Upper lobe of right lung (tissue), 1 donor: ENCODE measurements around the gene TIMM17B. TPM values are rescaled to one million over a fixed set of nuclear protein-coding genes. Genes with fewer than 3 reads are reported as not detected.

Experiments
- ATAC-seq: fragments of 200-7000 bp; cut with Tn5 transposase; one replicate; pipeline ENCODE4 v1.9.1; 2020; ENCODE audit warnings: mild to moderate bottlenecking, moderate library complexity
- DNase-seq: peaks from one replicate; pipeline ENCODE4 v3.0.0-alpha.2; 2020
- H3K27ac ChIP-seq: fragments of 200-600 bp; one replicate; pipeline ENCODE4 v1.8.0; 2022
- H3K27me3 ChIP-seq: fragments of 200-600 bp; one replicate; pipeline ENCODE4 v1.8.0; 2022; ENCODE audit warnings: mild to moderate bottlenecking
- H3K36me3 ChIP-seq: fragments of 200-600 bp; one replicate; pipeline ENCODE4 v1.8.0; 2022
- H3K4me1 ChIP-seq: fragments of 200-600 bp; one replicate; pipeline ENCODE4 v1.8.0; 2022
- H3K4me3 ChIP-seq: fragments of 200-600 bp; one replicate; pipeline ENCODE4 v1.8.0; 2022; ENCODE audit warnings: mild to moderate bottlenecking
- H3K9me3 ChIP-seq: fragments of 200-600 bp; one replicate; pipeline ENCODE4 v1.8.0; 2022
- CTCF ChIP-seq: fragments of 200-600 bp; IDR thresholded peaks from one replicate; pipeline ENCODE4 v1.8.0; 2022; ENCODE audit warnings: antibody characterized with exemption
- intact Hi-C: fragments of 100-400 bp; cut with DNase I; formaldehyde crosslinking; loops from one replicate; pipeline ENCODE4 v1.11.0; 2022
- total RNA-seq: library from RNA; stranded (reverse); fragmentation: NEBNext Ultra II Directional; extraction: Animal tissue kit (Norgen Biotek cat#: 25700); gene quantifications from one replicate; pipeline ENCODE4 v1.2.1, GENCODE V29; 2021
- donor health status: DM: no; HTN: yes; CAD: no; lungs with severe emphysema.

TIMM17B gene
- total RNA-seq, 1 donor from 2014 or later: 32.9 TPM

DNA sequence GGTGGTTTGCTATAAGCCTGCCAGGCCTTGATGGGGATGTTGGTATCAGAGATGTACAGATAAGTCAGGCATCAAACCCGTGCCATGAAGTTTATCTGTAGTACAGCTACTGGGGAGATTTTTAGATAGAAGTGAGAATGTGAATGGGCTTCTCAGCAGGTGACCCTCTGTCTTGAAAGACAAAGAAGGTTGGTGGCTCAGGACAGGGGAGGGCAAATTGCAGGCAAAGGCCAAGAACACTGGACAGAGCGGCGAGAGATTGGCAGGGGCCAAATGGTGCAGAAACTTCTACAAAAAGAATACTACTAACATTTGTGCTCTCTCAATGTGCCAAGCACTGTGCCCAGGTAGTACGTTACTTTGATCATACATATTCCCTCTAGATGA is 23.1 kb upstream of the TIMM17B start:
- H3K9me3 ChIP-seq: no peaks in the 10 kb centered on the region
- ATAC-seq: no peak
- TF ChIP-seq CTCF: no peak

GRCh38 chrX:48919947-48920717 is 22.6 kb upstream of the TIMM17B start:
- no peaks in the 10 kb centered on the region for H3K9me3 ChIP-seq
- H3K36me3 ChIP-seq: peaks cover 13% of the 10 kb centered on the region
- H3K27ac ChIP-seq: peak overlapping the region; percentile 89
- H3K4me1 ChIP-seq: peaks cover 6% of the 10 kb centered on the region
- no peak for TF ChIP-seq CTCF
- DNase-seq: no peak
- no peak for ATAC-seq
- intact Hi-C loops: no loop called here
- no peaks in the 10 kb centered on the region for H3K27me3 ChIP-seq
- peak overlapping the region; percentile 57 for H3K4me3 ChIP-seq

More for the DNA sequence above, 23.1 kb upstream of the TIMM17B start:
- DNase-seq: no peak
- intact Hi-C loops: no loop called here
- Histone ChIP-seq H3K4me3 (no peak overlapping the region), H3K27ac (peak overlapping the region; percentile 42), H3K4me1 (peaks cover 6% of the 10 kb centered on the region), H3K36me3 (peaks cover 19% of the 10 kb centered on the region), H3K27me3 (no peaks in the 10 kb centered on the region)

DNA sequence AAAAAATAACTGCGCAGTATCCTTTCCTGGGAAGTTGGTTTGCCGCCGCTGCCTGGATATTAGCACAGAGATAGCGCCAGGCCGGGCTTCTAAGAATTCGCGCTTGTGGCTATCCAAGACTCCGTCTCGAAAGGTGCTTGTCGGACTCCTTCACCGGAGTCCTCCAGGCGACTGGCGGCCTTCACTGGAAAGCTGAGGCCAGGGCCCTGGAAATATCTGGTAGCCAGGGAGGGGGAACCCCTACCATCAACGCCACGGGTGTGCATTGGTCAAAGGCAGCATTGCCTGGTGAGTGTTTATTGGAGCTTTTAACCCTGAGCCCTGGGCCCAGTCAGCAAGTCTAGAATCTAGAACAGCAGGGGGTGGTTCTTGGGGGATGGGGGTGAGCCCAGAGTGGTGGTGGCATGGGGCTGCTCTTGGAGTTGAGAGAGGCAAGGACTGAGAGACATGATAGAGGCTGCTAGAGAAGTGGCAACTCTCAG is 21.8 kb upstream of the TIMM17B start:
- Histone ChIP-seq H3K36me3 (peaks cover 13% of the 10 kb centered on the region), H3K4me3 (peak overlapping the region; percentile 57), H3K27me3 (no peaks in the 10 kb centered on the region), H3K4me1 (peaks cover 6% of the 10 kb centered on the region), H3K9me3 (no peaks in the 10 kb centered on the region), H3K27ac (peak overlapping the region; percentile 89)
- TF ChIP-seq CTCF: no peak
- peak; percentile 3 for ATAC-seq
- intact Hi-C loops: no loop called here
- no peak for DNase-seq

- DNase-seq (peak; percentile 95), ATAC-seq (peak; percentile 93)
- Histone ChIP-seq H3K27ac (peak within 1 kb of the TSS; percentile 89), H3K9me3 (no peaks in the 10 kb centered on the region), H3K4me1 (peaks cover 6% of the 10 kb centered on the region), H3K36me3 (peaks cover 13% of the 10 kb centered on the region), H3K27me3 (no peaks in the 10 kb centered on the region), H3K4me3 (peak within 1 kb of the TSS; percentile 57)
- TF ChIP-seq CTCF: no peak
- intact Hi-C loops: no loop called here
Measured at GRCh38 chrX:48918643-48919340, 21.2 kb upstream of the TIMM17B start, which contains the start of gene PIM2. TSS of gene PIM2 (minus strand) at chrX:48919024. CDS start at chrX:48918834, 190 bp downstream.

- no peaks in the 10 kb centered on the region for H3K27me3 ChIP-seq
- peak overlapping the region; percentile 57 for H3K4me3 ChIP-seq
- no peak for TF ChIP-seq CTCF
- DNase-seq (no peak), ATAC-seq (no peak)
- intact Hi-C loops: no loop called here
- H3K9me3 ChIP-seq: no peaks in the 10 kb centered on the region
- peak overlapping the region; percentile 89 for H3K27ac ChIP-seq
- H3K36me3 ChIP-seq: peaks cover 9% of the 10 kb centered on the region
- peaks cover 6% of the 10 kb centered on the region for H3K4me1 ChIP-seq
Measured at GRCh38 chrX:48918301-48918642, 20.7 kb upstream of the TIMM17B start.
